Prostate gland (tissue), 2 donors: ENCODE data around the gene AKT1. TPM values are rescaled to one million over a fixed set of nuclear protein-coding genes. Genes with fewer than 3 reads are reported as not detected.

Experiments
- DNase-seq: peaks from one replicate; pipeline ENCODE4 v3.0.0-alpha.2; 2019; ENCODE audit warnings: low spot score
- H3K27ac ChIP-seq, 2 donors: fragments of 200-600 bp; sonication (generic); 2 replicates each; pipeline ENCODE4 v1.5.1; 2017 to 2019
- H3K27me3 ChIP-seq: fragments of 200-600 bp; sonication (generic); replicated peaks from 2 replicates; pipeline ENCODE4 v1.5.1; 2019; ENCODE audit not compliant: insufficient read depth
- H3K36me3 ChIP-seq, 2 donors: fragments of 200-600 bp; sonication (generic); 1 replicate in 1 of 2; 2 replicates in 1 of 2; pipeline versions ENCODE4 v1.5.1 to v1.8.1; 2017 to 2019
- H3K4me1 ChIP-seq: fragments of 200-600 bp; sonication (generic); replicated peaks from 2 replicates; pipeline ENCODE4 v1.5.1; 2019
- H3K4me3 ChIP-seq, 2 donors: fragments of 200-600 bp; sonication (generic); 2 replicates each; pipeline ENCODE4 v1.5.1; 2017 to 2019
- H3K9me3 ChIP-seq: fragments of 200-600 bp; sonication (generic); 2 replicates; pipeline ENCODE4 v1.5.1; 2017
- CTCF ChIP-seq, 4 experiments: fragments of 200-600 bp in 2 of 4; fragments of 450-650 bp in 2 of 4; sonication (generic) in 2 of 4; IDR thresholded peaks; 1 replicate in 3 of 4; 2 replicates in 1 of 4; pipeline ENCODE4 v1.5.1; 2016 to 2019; ENCODE audit warnings: antibody characterized with exemption in 4 of 4, mild to moderate bottlenecking in 2 of 4, moderate library complexity in 2 of 4
- POLR2A ChIP-seq: fragments of 450-650 bp; IDR thresholded peaks from one replicate; pipeline ENCODE4 v1.6.1; 2016; ENCODE audit warnings: antibody characterized with exemption, mild to moderate bottlenecking
- POLR2AphosphoS5 ChIP-seq: sonication (generic); formaldehyde crosslinking; IDR thresholded peaks from one replicate; pipeline ENCODE4 v1.6.1; 2017; ENCODE audit warnings: antibody characterized with exemption
- WGBS: methylation state at CpG from one replicate; pipeline ENCODE4 v1.1.5; 2018; 5-methylcytosine and 5-hydroxymethylcytosine counted together
- intact Hi-C: fragments of 100-400 bp; cut with DNase I; formaldehyde crosslinking; loops from one replicate; pipeline ENCODE4 v1.14.2; 2022
- total RNA-seq, 2 donors: library from RNA; depleted of rRNA; stranded (reverse); fragments of >200 nt; gene quantifications; one replicate each; pipeline ENCODE4 v1.1.0, GENCODE V29; 2016

The AKT1 gene
- total RNA-seq, 2 donors from 2014 or later: 154 to 200 TPM

GRCh38 chr14:104744484-104744883 lies 51.1 kb downstream of the AKT1 start:
- no peaks in the 10 kb centered on the region for H3K9me3 ChIP-seq
- no peak for DNase-seq
- peaks cover 24% of the 10 kb centered on the region for H3K4me1 ChIP-seq
- H3K4me3 ChIP-seq: no peak overlapping the region
- no peak overlapping the region for H3K27ac ChIP-seq
- TF ChIP-seq POLR2A: no peak
- no peak for TF ChIP-seq POLR2AphosphoS5
- TF ChIP-seq CTCF (IDR thresholded peaks at IDR 0.05): no peak
- H3K27me3 ChIP-seq: no peaks in the 10 kb centered on the region
- no peaks in the 10 kb centered on the region for H3K36me3 ChIP-seq
- intact Hi-C loops: no loop called here
- WGBS: 92% methylated on average over 10 of the region's 10 CpGs

- H3K36me3 ChIP-seq: no peaks in the 10 kb centered on the region
- WGBS: 87% methylated on average over 28 of the region's 28 CpGs
- peaks cover 20% of the 10 kb centered on the region for H3K4me1 ChIP-seq
- no peak for DNase-seq
- TF ChIP-seq CTCF (IDR thresholded peaks at IDR 0.05): no peak
- TF ChIP-seq POLR2AphosphoS5: no peak
- no peak for TF ChIP-seq POLR2A
- intact Hi-C loops: no loop called here
- no peak overlapping the region for H3K27ac ChIP-seq
- H3K4me3 ChIP-seq: no peak overlapping the region
- no peaks in the 10 kb centered on the region for H3K9me3 ChIP-seq
- H3K27me3 ChIP-seq: no peaks in the 10 kb centered on the region
Observed at GRCh38 chr14:104743461-104744380, 51.8 kb downstream of the AKT1 start.

- no peak for DNase-seq
- WGBS: 95% methylated on average over 29 of the region's 32 CpGs
- no peaks in the 10 kb centered on the region for H3K36me3 ChIP-seq
- intact Hi-C loops: no loop called here
- peaks cover 14% of the 10 kb centered on the region for H3K4me1 ChIP-seq
- TF ChIP-seq POLR2A (no peak), POLR2AphosphoS5 (no peak), CTCF (IDR thresholded peaks at IDR 0.05) (no peak)
- H3K4me3 ChIP-seq: no peak overlapping the region
- no peak overlapping the region for H3K27ac ChIP-seq
- H3K9me3 ChIP-seq: no peaks in the 10 kb centered on the region
- no peaks in the 10 kb centered on the region for H3K27me3 ChIP-seq
Observed at GRCh38 chr14:104742586-104743455, 52.7 kb downstream of the AKT1 start.

GRCh38 chr14:104741803-104742251 lies 53.7 kb downstream of the AKT1 start:
- H3K9me3 ChIP-seq: no peaks in the 10 kb centered on the region
- H3K36me3 ChIP-seq: no peaks in the 10 kb centered on the region
- H3K4me3 ChIP-seq: no peak overlapping the region
- H3K27me3 ChIP-seq: no peaks in the 10 kb centered on the region
- WGBS: 95% methylated on average over 23 of the region's 23 CpGs
- DNase-seq: no peak
- intact Hi-C loops: no loop called here
- no peak overlapping the region for H3K27ac ChIP-seq
- TF ChIP-seq CTCF (IDR thresholded peaks at IDR 0.05): no peak
- no peak for TF ChIP-seq POLR2AphosphoS5
- TF ChIP-seq POLR2A: no peak
- H3K4me1 ChIP-seq: peaks cover 11% of the 10 kb centered on the region
